ENCODE results near the gene MARCHF2.
A peak's percentile ranks its signal among the peaks of the same experiment; 100 is the strongest.

MARCHF2 gene

GRCh38 chr19:8391198-8392016, 21.7 kb upstream of the MARCHF2 start:
- TF ChIP-seq ZC3H10 (CRISPR knock-in tag; IDR thresholded peaks at IDR 0.05): no peak
- no peak for TF ChIP-seq PPARA (CRISPR knock-in tag; IDR thresholded peaks at IDR 0.05; ENCODE audit: borderline replicate concordance)
- TF ChIP-seq SNAI2 (CRISPR knock-in tag; IDR thresholded peaks at IDR 0.05): no peak
- no peak for TF ChIP-seq CREB5 (CRISPR knock-in tag; IDR thresholded peaks at IDR 0.05; ENCODE audit: low read depth)
- TF ChIP-seq ARNTL (CRISPR knock-in tag; IDR thresholded peaks at IDR 0.05; ENCODE audit: borderline replicate concordance, low read depth): no peak
- TF ChIP-seq BACH2 (CRISPR knock-in tag; IDR thresholded peaks at IDR 0.05; ENCODE audit: borderline replicate concordance): no peak
- TF ChIP-seq ZNF8 (CRISPR knock-in tag; IDR thresholded peaks at IDR 0.05): no peak
- TF ChIP-seq ZNF565 (CRISPR knock-in tag; conservative IDR thresholded peaks at IDR 0.05; ENCODE audit: low read depth): no peak
- TF ChIP-seq GLIS3 (CRISPR knock-in tag; IDR thresholded peaks at IDR 0.05): no peak
- no peak for TF ChIP-seq ESRRG (CRISPR knock-in tag; IDR thresholded peaks at IDR 0.05)
- TF ChIP-seq, protein P1, sequence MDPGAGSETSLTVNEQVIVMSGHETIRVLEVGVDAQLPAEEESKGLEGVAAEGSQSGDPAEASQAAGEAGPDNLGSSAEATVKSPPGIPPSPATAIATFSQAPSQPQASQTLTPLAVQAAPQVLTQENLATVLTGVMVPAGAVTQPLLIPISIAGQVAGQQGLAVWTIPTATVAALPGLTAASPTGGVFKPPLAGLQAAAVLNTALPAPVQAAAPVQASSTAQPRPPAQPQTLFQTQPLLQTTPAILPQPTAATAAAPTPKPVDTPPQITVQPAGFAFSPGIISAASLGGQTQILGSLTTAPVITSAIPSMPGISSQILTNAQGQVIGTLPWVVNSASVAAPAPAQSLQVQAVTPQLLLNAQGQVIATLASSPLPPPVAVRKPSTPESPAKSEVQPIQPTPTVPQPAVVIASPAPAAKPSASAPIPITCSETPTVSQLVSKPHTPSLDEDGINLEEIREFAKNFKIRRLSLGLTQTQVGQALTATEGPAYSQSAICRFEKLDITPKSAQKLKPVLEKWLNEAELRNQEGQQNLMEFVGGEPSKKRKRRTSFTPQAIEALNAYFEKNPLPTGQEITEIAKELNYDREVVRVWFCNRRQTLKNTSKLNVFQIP (CRISPR knock-in tag; IDR thresholded peaks at IDR 0.05; ENCODE audit: borderline replicate concordance, low read depth): no peak
- TF ChIP-seq, protein P2, sequence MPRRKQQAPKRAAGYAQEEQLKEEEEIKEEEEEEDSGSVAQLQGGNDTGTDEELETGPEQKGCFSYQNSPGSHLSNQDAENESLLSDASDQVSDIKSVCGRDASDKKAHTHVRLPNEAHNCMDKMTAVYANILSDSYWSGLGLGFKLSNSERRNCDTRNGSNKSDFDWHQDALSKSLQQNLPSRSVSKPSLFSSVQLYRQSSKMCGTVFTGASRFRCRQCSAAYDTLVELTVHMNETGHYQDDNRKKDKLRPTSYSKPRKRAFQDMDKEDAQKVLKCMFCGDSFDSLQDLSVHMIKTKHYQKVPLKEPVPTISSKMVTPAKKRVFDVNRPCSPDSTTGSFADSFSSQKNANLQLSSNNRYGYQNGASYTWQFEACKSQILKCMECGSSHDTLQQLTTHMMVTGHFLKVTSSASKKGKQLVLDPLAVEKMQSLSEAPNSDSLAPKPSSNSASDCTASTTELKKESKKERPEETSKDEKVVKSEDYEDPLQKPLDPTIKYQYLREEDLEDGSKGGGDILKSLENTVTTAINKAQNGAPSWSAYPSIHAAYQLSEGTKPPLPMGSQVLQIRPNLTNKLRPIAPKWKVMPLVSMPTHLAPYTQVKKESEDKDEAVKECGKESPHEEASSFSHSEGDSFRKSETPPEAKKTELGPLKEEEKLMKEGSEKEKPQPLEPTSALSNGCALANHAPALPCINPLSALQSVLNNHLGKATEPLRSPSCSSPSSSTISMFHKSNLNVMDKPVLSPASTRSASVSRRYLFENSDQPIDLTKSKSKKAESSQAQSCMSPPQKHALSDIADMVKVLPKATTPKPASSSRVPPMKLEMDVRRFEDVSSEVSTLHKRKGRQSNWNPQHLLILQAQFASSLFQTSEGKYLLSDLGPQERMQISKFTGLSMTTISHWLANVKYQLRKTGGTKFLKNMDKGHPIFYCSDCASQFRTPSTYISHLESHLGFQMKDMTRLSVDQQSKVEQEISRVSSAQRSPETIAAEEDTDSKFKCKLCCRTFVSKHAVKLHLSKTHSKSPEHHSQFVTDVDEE (CRISPR knock-in tag; IDR thresholded peaks at IDR 0.05): no peak
- TF ChIP-seq ZNF70 (CRISPR knock-in tag; IDR thresholded peaks at IDR 0.05): no peak
- no peak for TF ChIP-seq ISL1 (CRISPR knock-in tag; IDR thresholded peaks at IDR 0.05)

DNA sequence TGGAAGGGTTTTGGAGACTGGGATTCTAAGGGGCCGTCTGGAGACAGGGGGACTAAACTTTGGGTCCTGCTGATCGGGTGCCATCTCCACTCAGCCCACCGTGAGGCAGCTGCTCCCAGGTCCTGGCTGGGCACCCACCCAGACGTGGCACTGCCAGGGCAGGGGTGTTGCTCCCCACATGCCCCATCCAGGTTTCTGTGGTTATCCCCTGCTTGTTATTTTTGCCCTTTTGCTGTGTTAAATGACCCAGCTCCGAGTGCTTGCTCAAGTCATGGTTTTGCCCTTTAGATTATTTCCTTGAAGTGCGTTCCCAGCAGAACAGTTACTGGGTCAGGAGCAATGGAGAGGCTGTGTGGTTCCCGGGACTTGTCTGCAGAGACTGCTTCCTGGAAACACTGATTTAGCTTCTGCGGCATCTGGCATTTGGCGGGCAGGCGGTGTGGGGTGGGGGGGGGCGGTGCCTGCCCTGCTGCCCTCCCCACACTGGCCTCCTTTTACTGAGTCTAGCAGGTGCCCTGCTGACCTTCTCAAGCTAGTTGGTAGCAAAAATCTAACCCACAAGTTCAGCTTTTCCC, 21.0 kb upstream of the MARCHF2 start:
- TF ChIP-seq, protein P2 (CRISPR knock-in tag; IDR thresholded peaks at IDR 0.05): no peak
- TF ChIP-seq TCF4 (CRISPR knock-in tag; IDR thresholded peaks at IDR 0.05; ENCODE audit: borderline replicate concordance): peak; percentile 35; the same call in 1 of the 2 replicates
- TF ChIP-seq, protein P3, sequence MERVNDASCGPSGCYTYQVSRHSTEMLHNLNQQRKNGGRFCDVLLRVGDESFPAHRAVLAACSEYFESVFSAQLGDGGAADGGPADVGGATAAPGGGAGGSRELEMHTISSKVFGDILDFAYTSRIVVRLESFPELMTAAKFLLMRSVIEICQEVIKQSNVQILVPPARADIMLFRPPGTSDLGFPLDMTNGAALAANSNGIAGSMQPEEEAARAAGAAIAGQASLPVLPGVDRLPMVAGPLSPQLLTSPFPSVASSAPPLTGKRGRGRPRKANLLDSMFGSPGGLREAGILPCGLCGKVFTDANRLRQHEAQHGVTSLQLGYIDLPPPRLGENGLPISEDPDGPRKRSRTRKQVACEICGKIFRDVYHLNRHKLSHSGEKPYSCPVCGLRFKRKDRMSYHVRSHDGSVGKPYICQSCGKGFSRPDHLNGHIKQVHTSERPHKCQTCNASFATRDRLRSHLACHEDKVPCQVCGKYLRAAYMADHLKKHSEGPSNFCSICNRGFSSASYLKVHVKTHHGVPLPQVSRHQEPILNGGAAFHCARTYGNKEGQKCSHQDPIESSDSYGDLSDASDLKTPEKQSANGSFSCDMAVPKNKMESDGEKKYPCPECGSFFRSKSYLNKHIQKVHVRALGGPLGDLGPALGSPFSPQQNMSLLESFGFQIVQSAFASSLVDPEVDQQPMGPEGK (CRISPR knock-in tag; IDR thresholded peaks at IDR 0.05; ENCODE audit: borderline replicate concordance): peak; percentile 77; the same call in 1 of the 2 replicates
- ATAC-seq: no peak

More at GRCh38 chr19:8391198-8392016, 21.7 kb upstream of the MARCHF2 start:
- no peak for ATAC-seq

GRCh38 chr19:8393192-8393870, 19.8 kb upstream of the MARCHF2 start:
- no peak for ATAC-seq
- no peak for TF ChIP-seq ZFP30 (CRISPR knock-in tag; IDR thresholded peaks at IDR 0.05)
- no peak for TF ChIP-seq CSDC2 (CRISPR knock-in tag; IDR thresholded peaks at IDR 0.05)
- no peak for TF ChIP-seq ZC3H10 (CRISPR knock-in tag; IDR thresholded peaks at IDR 0.05)
- TF ChIP-seq TCF4 (CRISPR knock-in tag; IDR thresholded peaks at IDR 0.05; ENCODE audit: borderline replicate concordance): no peak
- TF ChIP-seq ESRRG (CRISPR knock-in tag; IDR thresholded peaks at IDR 0.05): no peak
- TF ChIP-seq, protein P1 (CRISPR knock-in tag; IDR thresholded peaks at IDR 0.05; ENCODE audit: borderline replicate concordance, low read depth): no peak
- TF ChIP-seq, protein P2 (CRISPR knock-in tag; IDR thresholded peaks at IDR 0.05): no peak
- no peak for TF ChIP-seq RARB (CRISPR knock-in tag; IDR thresholded peaks at IDR 0.05)
